GM10248 (cell line): Measurements from ENCODE around the gene ACSF2.

Experiments
- CTCF ChIA-PET: fragments of 300-600 bp; sonication (Branson Sonifier 250); formaldehyde crosslinking; extraction: SDS; loops from one replicate; lab custom pipeline; 2021; ENCODE audit warnings: antibody characterized with exemption; lab: Yijun Ruan, JAX
- POLR2A ChIA-PET: fragments of 350-650 bp; sonication (Branson Sonifier 250); formaldehyde crosslinking; extraction: SDS; loops from one replicate; lab custom pipeline; 2020; ENCODE audit warnings: antibody characterized with exemption; lab: Yijun Ruan, JAX
- DNase-seq: peaks from one replicate; pipeline ENCODE4 v3.0.0; 2012; ENCODE audit errors: extremely low spot score
- TF ChIP-seq, protein P1 (sequence below): IDR thresholded peaks from 2 replicates; pipeline ENCODE4 v1.5.1; 2012; ENCODE audit warnings: mild to moderate bottlenecking, low read depth; ENCODE audit errors: extremely low read depth, missing control alignments, control extremely low read depth

Gene ACSF2

DNA sequence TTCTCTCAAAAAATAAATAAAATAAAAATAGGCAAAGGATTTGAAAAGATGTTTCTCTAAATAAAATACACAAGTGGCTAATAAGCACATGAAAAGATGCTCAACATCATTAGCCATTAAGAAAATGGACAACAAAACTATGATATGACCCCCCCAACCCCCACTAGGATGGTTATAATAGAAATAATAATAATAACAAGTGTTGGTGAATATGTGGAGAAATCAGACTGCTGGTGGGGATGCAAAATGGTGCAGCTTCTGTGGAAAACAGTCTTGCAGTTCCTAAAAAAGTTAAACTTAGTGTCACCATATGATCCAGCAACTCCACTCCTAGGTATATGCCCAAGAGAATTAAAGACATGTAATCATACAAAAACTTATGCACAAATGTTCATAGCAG is 73.3 kb downstream of the ACSF2 start:
- TF ChIP-seq, protein P1, sequence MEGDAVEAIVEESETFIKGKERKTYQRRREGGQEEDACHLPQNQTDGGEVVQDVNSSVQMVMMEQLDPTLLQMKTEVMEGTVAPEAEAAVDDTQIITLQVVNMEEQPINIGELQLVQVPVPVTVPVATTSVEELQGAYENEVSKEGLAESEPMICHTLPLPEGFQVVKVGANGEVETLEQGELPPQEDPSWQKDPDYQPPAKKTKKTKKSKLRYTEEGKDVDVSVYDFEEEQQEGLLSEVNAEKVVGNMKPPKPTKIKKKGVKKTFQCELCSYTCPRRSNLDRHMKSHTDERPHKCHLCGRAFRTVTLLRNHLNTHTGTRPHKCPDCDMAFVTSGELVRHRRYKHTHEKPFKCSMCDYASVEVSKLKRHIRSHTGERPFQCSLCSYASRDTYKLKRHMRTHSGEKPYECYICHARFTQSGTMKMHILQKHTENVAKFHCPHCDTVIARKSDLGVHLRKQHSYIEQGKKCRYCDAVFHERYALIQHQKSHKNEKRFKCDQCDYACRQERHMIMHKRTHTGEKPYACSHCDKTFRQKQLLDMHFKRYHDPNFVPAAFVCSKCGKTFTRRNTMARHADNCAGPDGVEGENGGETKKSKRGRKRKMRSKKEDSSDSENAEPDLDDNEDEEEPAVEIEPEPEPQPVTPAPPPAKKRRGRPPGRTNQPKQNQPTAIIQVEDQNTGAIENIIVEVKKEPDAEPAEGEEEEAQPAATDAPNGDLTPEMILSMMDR, result no peak
- ChIA-PET CTCF (interaction anchor here (1.7 kb wide), 2 partner anchors 12 to 17 kb away, joined by 3 to 7 read pairs; no protein-coding TSS in a partner anchor), POLR2A (no interaction called here)
- no peak for DNase-seq

DNA sequence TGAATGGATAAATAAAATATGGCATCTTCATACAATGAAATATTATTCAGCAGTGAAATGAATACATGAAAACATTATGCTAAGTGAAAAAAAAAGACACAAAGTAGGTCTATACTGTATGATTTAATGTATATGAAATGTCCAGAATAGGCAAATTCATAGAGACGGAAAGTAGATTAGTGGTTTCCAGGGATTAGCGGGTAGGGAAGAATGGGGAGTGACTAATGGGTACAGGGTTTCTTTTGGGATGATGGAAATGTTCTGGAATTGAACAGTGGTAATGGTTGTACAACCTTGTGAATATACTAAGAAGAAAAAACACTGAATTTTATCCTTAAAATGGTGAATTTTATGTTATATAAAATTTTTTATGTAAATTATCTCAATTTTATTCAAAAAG is 73.7 kb downstream of the ACSF2 start:
- no peak for DNase-seq
- POLR2A ChIA-PET, result no interaction called here
- TF ChIP-seq, protein P1, result no peak
- CTCF ChIA-PET, result interaction anchor here (1.9 kb wide), 1 partner anchor 10 kb away, joined by 6 read pairs; no protein-coding TSS in a partner anchor

DNA sequence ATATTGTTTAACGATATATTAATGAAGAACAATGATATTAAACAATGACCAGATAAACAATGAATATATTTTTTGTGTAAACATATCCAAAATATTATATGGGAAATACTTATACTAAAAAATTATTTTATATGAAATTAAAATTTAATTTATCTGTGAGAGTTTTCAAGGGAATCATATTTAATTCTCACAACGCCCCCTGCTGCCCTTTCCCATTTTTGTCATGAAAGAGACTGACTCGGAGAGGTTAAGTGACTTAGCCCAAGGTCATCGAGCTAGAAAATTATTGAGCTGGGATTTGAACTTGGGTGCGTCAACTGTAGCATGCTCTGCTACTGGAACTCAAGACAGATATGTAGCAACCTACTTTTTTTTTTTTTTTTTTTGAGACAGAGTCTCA is 75.0 kb downstream of the ACSF2 start:
- CTCF ChIA-PET, result interaction anchor here (0.7 to 3.3 kb wide), 13 partner anchors 8 to 301 kb away, joined by 3 to 35 read pairs (median 6); partner anchors contain the start of genes LRRC59 and RSAD1
- TF ChIP-seq, protein P1, result no peak
- DNase-seq, result no peak

DNA sequence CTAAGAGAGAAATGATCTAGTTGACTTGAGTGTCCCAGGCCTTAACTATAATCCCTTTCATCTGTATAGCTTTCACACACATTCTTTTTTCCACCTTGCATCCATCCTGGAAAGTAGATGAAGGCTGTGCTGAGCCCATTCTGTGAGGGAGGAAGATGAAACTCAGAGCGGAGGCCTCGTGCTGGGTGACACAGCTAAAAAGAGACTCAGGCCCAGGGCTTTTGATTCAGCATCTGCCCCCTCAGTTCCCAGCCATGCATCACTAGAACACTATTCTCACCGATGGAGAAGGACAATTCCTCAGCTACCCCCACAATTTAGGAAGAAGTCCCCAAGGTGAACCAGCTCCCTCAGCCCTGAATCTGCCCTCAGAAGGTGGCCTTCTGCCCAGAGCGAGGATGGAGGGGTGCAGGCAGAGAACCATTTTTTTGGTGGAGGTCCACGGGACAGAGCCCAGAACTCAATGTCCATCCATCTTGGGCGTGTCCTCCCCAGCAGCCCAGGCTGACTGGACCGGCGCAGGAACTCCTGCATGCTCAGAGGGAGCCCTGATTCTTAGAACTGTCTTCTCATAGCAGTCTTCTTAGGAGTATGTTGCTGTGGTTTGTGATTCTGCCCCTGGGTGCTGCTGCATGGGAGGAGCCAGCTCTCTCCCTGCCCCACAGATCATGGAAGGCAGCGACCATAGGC is 76.4 kb downstream of the ACSF2 start:
- DNase-seq, result no peak
- CTCF ChIA-PET, result interaction anchor here (1.0 to 3.3 kb wide), 9 partner anchors 9 to 140 kb away, joined by 3 to 35 read pairs (median 9); partner anchors contain the start of gene RSAD1
- POLR2A ChIA-PET, result no interaction called here
- TF ChIP-seq, protein P1, result no peak

More for the DNA sequence above, 75.0 kb downstream of the ACSF2 start:
- POLR2A ChIA-PET, result interaction anchor here (0.7 kb wide), 1 partner anchor 80 kb away, joined by 3 read pairs; no protein-coding TSS in a partner anchor

DNA sequence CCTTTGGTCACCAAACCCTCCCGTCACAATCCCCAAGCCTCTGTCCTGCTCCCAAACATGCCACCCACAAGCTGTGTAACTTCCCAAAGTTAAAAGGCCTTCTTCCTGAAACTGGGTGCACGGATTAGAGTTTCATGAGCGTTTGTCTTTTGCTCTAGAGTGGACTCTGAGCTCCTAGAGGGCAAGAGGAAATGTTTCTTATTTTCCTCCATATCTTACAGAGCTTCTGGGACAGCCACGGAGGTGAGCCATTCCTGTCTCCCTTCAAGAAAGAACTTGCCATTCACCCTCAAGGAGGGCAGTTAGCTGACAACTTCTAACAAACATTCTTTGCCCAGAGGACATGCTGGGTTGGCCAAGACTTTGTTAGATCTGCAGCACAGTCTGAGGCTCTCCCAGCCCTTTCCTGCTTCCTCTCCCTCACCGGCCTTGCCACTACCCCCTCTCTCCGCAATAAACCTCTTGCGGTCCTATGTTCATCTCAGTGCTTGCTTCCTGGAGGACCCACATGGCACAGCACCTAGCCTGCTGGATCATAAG is 79.6 kb downstream of the ACSF2 start:
- TF ChIP-seq, protein P1, result no peak
- ChIA-PET CTCF (interaction anchor here (1.6 to 2.4 kb wide), 3 partner anchors 12 to 38 kb away, joined by 3 to 6 read pairs (median 4); no protein-coding TSS in a partner anchor), POLR2A (no interaction called here)
- no peak for DNase-seq

DNA sequence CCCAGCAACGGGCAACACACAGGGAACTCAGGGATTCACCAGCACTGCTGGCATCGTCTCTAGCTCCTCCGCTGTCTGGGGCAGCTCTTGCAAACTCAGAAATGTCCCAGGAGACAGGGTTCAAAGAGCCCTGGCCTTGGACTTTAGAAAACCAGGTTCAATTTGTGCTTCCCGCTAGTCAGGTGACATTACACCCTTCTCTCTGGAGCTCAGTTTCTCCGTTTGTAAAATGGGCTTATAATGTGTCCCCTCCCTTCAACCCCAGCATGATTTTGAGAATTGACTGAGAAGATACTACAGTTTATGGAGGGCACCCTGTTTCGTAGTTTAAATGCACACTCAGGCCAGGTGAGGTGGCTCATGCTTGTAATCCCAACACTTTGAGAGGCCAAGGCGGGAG is 80.3 kb downstream of the ACSF2 start:
- POLR2A ChIA-PET, result no interaction called here
- DNase-seq, result no peak
- CTCF ChIA-PET, result interaction anchor here (1.3 to 2.4 kb wide), 5 partner anchors 13 to 189 kb away, joined by 3 to 6 read pairs (median 4); no protein-coding TSS in a partner anchor
- TF ChIP-seq, protein P1, result no peak
